ENCODE measurements around the gene OPTN.

DNA sequence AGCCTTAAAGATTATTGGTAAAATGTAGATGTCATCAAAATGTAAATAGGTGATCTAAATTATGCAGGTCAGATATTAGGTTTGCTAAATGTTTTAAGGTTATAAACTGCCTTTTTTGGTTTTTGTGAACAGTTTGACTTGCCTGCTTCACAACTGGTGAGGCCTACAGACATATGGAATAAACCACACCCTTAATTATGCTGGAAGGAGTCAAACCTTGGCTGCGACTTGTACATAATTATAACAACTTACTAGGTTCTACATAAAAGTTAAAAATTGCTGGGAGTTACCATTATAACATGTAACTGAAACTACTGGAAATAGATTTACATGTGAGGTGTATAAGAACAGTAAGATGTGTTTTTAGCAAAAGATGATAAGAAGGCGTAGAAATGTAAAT, 31.5 kb upstream of the OPTN start:
- TF ChIP-seq, protein P1, sequence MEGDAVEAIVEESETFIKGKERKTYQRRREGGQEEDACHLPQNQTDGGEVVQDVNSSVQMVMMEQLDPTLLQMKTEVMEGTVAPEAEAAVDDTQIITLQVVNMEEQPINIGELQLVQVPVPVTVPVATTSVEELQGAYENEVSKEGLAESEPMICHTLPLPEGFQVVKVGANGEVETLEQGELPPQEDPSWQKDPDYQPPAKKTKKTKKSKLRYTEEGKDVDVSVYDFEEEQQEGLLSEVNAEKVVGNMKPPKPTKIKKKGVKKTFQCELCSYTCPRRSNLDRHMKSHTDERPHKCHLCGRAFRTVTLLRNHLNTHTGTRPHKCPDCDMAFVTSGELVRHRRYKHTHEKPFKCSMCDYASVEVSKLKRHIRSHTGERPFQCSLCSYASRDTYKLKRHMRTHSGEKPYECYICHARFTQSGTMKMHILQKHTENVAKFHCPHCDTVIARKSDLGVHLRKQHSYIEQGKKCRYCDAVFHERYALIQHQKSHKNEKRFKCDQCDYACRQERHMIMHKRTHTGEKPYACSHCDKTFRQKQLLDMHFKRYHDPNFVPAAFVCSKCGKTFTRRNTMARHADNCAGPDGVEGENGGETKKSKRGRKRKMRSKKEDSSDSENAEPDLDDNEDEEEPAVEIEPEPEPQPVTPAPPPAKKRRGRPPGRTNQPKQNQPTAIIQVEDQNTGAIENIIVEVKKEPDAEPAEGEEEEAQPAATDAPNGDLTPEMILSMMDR (IDR thresholded peaks at IDR 0.05), result no peak
- no peak for TF ChIP-seq POLR2AphosphoS5 (IDR thresholded peaks at IDR 0.05)
- no peak for TF ChIP-seq EP300 (IDR thresholded peaks at IDR 0.05)

Data from esophagus muscularis mucosa (tissue), 4 donors.